ENCODE results near the gene ARAP1. TPM values are rescaled to one million over a fixed set of nuclear protein-coding genes. Genes with fewer than 3 reads are reported as not detected.

The ARAP1 gene
- total RNA-seq, 1 experiment from 2014 or later, result 47.0 TPM

- Mint-ChIP-seq H3K27me3 (ENCODE audit: insufficient read depth, unreplicated experiment) (no peaks in the 10 kb centered on the region), H3K4me1 (ENCODE audit: insufficient read depth, unreplicated experiment) (peaks cover 9% of the 10 kb centered on the region), H3K27ac (ENCODE audit: low read depth, unreplicated experiment) (no peak overlapping the region), H3K9me3 (ENCODE audit: unreplicated experiment) (no peaks in the 10 kb centered on the region), H3K4me3 (ENCODE audit: unreplicated experiment) (no peak overlapping the region), H3K36me3 (ENCODE audit: insufficient read depth, unreplicated experiment) (peaks cover 5% of the 10 kb centered on the region)
- ChIA-PET POLR2A (interaction anchor here (0.8 kb wide), 1 partner anchor 18 kb away, joined by 4 read pairs; no protein-coding TSS in a partner anchor), CTCF (interaction anchor here (0.6 to 0.8 kb wide), 4 partner anchors 61 to 404 kb away, joined by 3 to 5 read pairs (median 4); no protein-coding TSS in a partner anchor)
- TF ChIP-seq CTCF (IDR thresholded peaks at IDR 0.05; ENCODE audit: unreplicated experiment), result no peak
- no TSS peak for BruUV-seq (replicated peaks)
- DNase-seq (ENCODE audit: unreplicated experiment), result no peak
- intact Hi-C loops (cut with micrococcal nuclease), result no loop called here
These were observed 34.4 kb upstream of the ARAP1 start for GRCh38 chr11:72786305-72787215.

- Mint-ChIP-seq H3K9me3 (ENCODE audit: unreplicated experiment) (no peaks in the 10 kb centered on the region), H3K27ac (ENCODE audit: low read depth, unreplicated experiment) (no peak overlapping the region), H3K27me3 (ENCODE audit: insufficient read depth, unreplicated experiment) (no peaks in the 10 kb centered on the region), H3K4me1 (ENCODE audit: insufficient read depth, unreplicated experiment) (peaks cover 12% of the 10 kb centered on the region), H3K36me3 (ENCODE audit: insufficient read depth, unreplicated experiment) (peaks cover 5% of the 10 kb centered on the region), H3K4me3 (ENCODE audit: unreplicated experiment) (no peak overlapping the region)
- intact Hi-C loops (cut with micrococcal nuclease), result no loop called here
- BruUV-seq (replicated peaks), result no TSS peak
- no peak for TF ChIP-seq CTCF (IDR thresholded peaks at IDR 0.05; ENCODE audit: unreplicated experiment)
- CTCF ChIA-PET, result interaction anchor here (1.0 to 1.5 kb wide), 2 partner anchors 8 to 10 kb away, joined by 4 read pairs; partner anchors contain the start of gene STARD10
- DNase-seq (ENCODE audit: unreplicated experiment), result no peak
- POLR2A ChIA-PET, result no interaction called here
These were observed 32.5 kb upstream of the ARAP1 start for GRCh38 chr11:72784662-72785061.

- intact Hi-C loops (cut with micrococcal nuclease), result no loop called here
- Mint-ChIP-seq H3K4me3 (ENCODE audit: unreplicated experiment) (no peak overlapping the region), H3K27me3 (ENCODE audit: insufficient read depth, unreplicated experiment) (no peaks in the 10 kb centered on the region), H3K9me3 (ENCODE audit: unreplicated experiment) (no peaks in the 10 kb centered on the region), H3K36me3 (ENCODE audit: insufficient read depth, unreplicated experiment) (peaks cover 5% of the 10 kb centered on the region), H3K4me1 (ENCODE audit: insufficient read depth, unreplicated experiment) (peaks cover 15% of the 10 kb centered on the region), H3K27ac (ENCODE audit: low read depth, unreplicated experiment) (no peak overlapping the region)
- POLR2A ChIA-PET, result interaction anchor here (1.3 kb wide), 1 partner anchor 10 kb away, joined by 9 read pairs; the partner anchor contains the start of gene STARD10
- BruUV-seq (replicated peaks), result no TSS peak
- TF ChIP-seq CTCF (IDR thresholded peaks at IDR 0.05; ENCODE audit: unreplicated experiment), result no peak
- CTCF ChIA-PET, result interaction anchor here (0.6 to 1.9 kb wide), 5 partner anchors 9 to 96 kb away, joined by 3 to 10 read pairs (median 5); partner anchors contain the start of gene STARD10
- DNase-seq (ENCODE audit: unreplicated experiment), result no peak
These were observed 31.1 kb upstream of the ARAP1 start for GRCh38 chr11:72783144-72783905.

Data from MCF 10A (cell line).